Mucosa of descending colon (tissue), 3 donors: ENCODE measurements around the gene RNF208. TPM values are rescaled to one million over a fixed set of nuclear protein-coding genes. Genes with fewer than 3 reads are reported as not detected.

ENCODE experiments used
- ATAC-seq: fragments of 200-7000 bp; cut with Tn5 transposase; one replicate; pipeline ENCODE4 v1.9.1; 2020; ENCODE audit warnings: mild to moderate bottlenecking, moderate library complexity
- DNase-seq, 3 donors: peaks; one replicate each; pipeline ENCODE4 v3.0.0-alpha.2; 2020
- H3K36me3 ChIP-seq: fragments of 200-600 bp; one replicate; pipeline ENCODE4 v1.8.0; 2021; ENCODE audit warnings: low read depth, mild to moderate bottlenecking
- H3K4me1 ChIP-seq: fragments of 200-600 bp; one replicate; pipeline ENCODE4 v1.8.0; 2021; ENCODE audit warnings: low read depth, mild to moderate bottlenecking
- H3K4me3 ChIP-seq: fragments of 200-600 bp; one replicate; pipeline ENCODE4 v1.8.0; 2021; ENCODE audit warnings: mild to moderate bottlenecking
- H3K9me3 ChIP-seq: fragments of 200-600 bp; one replicate; pipeline ENCODE4 v1.8.0; 2021; ENCODE audit warnings: mild to moderate bottlenecking
- intact Hi-C, 2 donors: fragments of 100-400 bp; cut with DNase I in 1 of 2; cut with micrococcal nuclease in 1 of 2; formaldehyde crosslinking; loops; one replicate each; pipeline versions ENCODE4 v1.11.0 to v1.11.1; 2022; cut with DNase I, micrococcal nuclease
- total RNA-seq, 3 donors: library from RNA; stranded (reverse); fragmentation: NEBNext Ultra II Directional in 2 of 3; extraction: Animal tissue kit (Norgen Biotek cat#: 25700) in 2 of 3; gene quantifications; one replicate each; pipeline versions ENCODE4 v1.2.1 to v1.2.4, GENCODE V29; 2021 to 2023
- TF ChIP-seq, protein P1 (sequence below): fragments of 200-600 bp; IDR thresholded peaks from one replicate; pipeline ENCODE4 v1.8.0; 2022; ENCODE audit warnings: antibody characterized with exemption, mild to moderate bottlenecking
- donor health status: DM: no; HTN: no; CAD: no; lungs with moderate emphysema.
- donor health status: DM: no; HTN: no; CAD: no.
- donor health status: DM: no; HTN: yes; CAD: no.

The RNF208 gene
- total RNA-seq, 3 donors from 2014 or later: 5.3 to 7.1 (median 5.8) TPM

DNA sequence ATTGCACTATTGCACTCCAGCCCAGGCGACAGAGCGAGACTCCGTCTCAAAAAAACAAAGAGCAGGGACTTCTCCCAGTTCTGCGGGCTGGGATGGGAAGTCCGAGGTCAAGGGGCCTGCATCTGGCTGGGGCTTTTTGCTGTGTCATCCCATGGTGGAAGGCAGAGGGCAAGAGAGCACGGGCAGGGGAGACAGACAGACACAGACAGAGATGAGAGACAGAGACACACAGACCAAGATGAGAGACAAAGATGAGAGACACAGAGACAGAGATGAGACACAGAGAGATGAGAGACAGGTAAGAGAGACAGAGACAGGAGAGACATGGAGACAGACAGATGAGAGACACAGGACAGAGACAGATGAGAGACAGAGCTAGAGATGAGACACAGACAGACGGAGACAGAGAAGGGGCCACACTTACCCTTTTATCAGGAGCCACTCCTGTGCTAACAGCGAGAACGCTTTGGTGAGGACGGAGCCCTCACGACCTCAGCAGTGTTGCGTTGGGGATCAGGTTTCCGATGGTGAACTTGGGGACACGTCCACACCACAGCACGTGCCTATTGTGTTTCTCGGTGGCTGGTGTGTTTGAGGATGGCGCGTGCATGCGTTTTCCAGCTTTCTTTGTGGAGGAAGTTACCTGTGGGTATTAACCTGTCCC lies 46.6 kb upstream of the RNF208 start:
- Histone ChIP-seq H3K4me1 (peaks cover 22% of the 10 kb centered on the region), H3K36me3 (peaks cover 3% of the 10 kb centered on the region), H3K9me3 (no peaks in the 10 kb centered on the region), H3K4me3 (no peak overlapping the region)
- no peak for DNase-seq
- intact Hi-C loops: no loop called here
- no peak for ATAC-seq
- TF ChIP-seq, protein P1, sequence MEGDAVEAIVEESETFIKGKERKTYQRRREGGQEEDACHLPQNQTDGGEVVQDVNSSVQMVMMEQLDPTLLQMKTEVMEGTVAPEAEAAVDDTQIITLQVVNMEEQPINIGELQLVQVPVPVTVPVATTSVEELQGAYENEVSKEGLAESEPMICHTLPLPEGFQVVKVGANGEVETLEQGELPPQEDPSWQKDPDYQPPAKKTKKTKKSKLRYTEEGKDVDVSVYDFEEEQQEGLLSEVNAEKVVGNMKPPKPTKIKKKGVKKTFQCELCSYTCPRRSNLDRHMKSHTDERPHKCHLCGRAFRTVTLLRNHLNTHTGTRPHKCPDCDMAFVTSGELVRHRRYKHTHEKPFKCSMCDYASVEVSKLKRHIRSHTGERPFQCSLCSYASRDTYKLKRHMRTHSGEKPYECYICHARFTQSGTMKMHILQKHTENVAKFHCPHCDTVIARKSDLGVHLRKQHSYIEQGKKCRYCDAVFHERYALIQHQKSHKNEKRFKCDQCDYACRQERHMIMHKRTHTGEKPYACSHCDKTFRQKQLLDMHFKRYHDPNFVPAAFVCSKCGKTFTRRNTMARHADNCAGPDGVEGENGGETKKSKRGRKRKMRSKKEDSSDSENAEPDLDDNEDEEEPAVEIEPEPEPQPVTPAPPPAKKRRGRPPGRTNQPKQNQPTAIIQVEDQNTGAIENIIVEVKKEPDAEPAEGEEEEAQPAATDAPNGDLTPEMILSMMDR: no peak

DNA sequence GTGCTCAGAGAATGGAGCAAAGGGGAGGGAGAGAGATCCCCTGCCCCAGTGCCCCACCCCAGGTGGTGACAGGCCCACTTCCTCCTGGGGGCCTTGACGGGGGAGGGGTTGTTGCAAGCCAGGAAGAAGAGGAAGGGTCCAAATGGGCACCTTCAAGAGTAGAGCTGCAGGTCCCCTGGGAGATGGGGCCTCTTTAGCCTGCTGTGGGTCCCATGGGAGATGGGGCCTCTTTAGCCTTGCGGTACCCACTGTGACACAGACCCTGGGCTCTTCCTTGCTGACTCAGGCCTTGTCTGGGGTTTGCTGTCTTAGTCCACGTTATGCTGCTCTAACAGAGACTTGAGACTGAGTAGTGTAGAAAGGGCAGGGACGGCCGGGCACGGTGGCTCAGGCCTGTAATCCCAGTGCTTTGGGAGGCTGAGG lies 45.9 kb upstream of the RNF208 start:
- H3K36me3 ChIP-seq: peaks cover 3% of the 10 kb centered on the region
- H3K4me1 ChIP-seq: peaks cover 22% of the 10 kb centered on the region
- ATAC-seq (no peak), DNase-seq (peak in 1 of 3 donors; percentile 51)
- no peak overlapping the region for H3K4me3 ChIP-seq
- H3K9me3 ChIP-seq: no peaks in the 10 kb centered on the region
- intact Hi-C loops: no loop called here
- TF ChIP-seq, protein P1: no peak

DNA sequence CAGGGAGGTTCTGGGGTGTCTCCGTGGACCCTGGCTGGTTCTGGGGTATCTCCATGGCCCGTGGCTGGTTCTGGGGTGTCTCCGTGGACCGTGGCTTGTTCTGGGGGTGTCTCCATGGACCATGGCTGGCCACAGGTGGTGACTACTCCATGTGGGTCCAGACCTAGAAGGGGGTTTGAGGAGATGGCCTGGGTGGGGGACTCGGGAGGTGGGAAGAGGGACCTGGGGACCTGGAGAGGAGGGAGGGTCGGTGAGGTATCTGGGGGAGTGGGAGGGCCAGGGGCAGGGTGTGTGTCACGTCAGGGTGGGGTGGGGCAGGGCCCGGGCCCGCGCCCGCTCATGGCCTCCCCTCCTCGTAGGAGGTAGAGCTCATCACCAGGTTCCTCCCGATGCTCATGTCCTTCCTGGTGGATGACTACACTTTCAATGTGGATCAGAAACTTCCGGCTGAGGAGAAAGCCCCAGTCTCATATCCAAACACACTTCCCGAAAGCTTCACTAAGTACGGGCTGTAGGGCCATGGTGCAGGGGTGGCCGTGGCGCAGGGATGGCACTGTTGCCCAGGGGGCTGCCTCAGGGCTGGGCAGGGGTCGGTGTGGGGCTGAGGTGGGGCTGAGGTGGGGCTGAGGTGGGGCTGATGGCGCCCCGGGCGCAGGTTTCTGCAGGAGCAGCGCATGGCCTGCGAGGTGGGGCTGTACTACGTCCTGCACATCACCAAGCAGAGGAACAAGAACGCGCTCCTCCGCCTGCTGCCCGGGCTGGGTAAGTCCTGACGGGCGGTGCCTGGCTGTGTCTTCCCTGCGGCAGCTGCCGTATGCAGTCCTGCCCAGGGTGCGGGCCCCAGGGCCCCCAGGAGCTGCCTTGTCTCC lies 44.8 kb upstream of the RNF208 start:
- Histone ChIP-seq H3K4me1 (peaks cover 22% of the 10 kb centered on the region), H3K36me3 (peaks cover 3% of the 10 kb centered on the region), H3K4me3 (no peak overlapping the region), H3K9me3 (no peaks in the 10 kb centered on the region)
- DNase-seq: peak in 1 of 3 donors; percentile 57
- no peak for ATAC-seq
- intact Hi-C loops: no loop called here
- TF ChIP-seq, protein P1: no peak

DNA sequence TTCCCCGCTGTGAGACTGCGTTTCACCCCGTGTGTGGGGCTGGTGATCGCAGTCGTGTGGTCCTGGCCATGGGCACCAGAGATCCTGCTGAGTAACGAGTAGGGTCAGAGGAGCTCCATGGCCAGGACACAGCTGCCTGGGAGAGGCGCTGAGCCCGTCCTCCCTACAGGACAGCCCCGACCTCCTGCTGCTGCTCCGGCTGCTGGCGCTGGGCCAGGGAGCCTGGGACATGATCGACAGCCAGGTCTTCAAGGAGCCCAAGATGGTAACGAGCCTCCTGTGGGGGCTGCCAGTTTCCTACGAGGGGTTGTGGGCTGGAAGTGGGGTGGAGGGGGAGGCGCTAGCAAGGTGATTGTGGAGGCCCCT lies 44.1 kb upstream of the RNF208 start:
- no peak for ATAC-seq
- Histone ChIP-seq H3K9me3 (no peaks in the 10 kb centered on the region), H3K4me1 (peaks cover 22% of the 10 kb centered on the region), H3K36me3 (peaks cover 3% of the 10 kb centered on the region), H3K4me3 (no peak overlapping the region)
- intact Hi-C loops: no loop called here
- peak in 1 of 3 donors; percentile 53 for DNase-seq
- TF ChIP-seq, protein P1: no peak

DNA sequence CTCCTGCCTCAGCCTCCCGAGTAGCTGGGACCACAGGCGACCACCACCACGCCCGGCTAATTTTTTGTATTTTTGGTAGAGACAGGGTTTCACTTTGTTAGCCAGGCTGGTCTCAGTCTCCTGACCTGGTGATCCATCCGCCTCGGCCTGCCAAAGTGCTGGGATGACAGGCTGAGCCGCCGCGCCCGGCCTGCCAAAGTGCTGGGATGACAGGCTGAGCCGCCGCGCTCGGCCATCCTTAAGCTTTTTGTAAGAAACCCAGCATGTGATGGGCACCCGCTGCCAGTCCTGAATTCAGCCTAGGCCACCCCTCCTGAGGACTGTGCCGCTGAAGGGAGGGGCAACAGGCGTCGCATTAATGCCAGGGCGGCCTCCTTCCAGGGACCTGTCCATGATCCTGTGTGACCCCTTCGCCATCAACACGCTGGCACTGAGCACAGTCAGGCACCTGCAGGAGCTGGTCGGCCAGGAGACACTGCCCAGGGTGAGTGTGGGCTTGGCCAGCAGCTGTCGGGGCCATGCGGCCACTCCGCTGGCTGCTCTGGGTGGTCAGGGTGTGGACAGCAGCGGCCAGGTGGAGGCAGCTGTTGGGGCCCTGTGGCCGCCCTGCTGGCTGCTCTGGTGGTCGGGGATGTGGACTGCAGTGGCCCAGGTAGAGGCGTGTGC lies 43.6 kb upstream of the RNF208 start:
- TF ChIP-seq, protein P1: no peak
- H3K4me3 ChIP-seq: no peak overlapping the region
- DNase-seq: no peak
- H3K4me1 ChIP-seq: peaks cover 22% of the 10 kb centered on the region
- H3K36me3 ChIP-seq: peaks cover 3% of the 10 kb centered on the region
- ATAC-seq: no peak
- intact Hi-C loops: no loop called here
- H3K9me3 ChIP-seq: no peaks in the 10 kb centered on the region
